Naive thymus-derived CD8-positive, alpha-beta T cell (primary cell): Measurements from ENCODE around the gene PEBP1. TPM values are rescaled to one million over a fixed set of nuclear protein-coding genes. Genes with fewer than 3 reads are reported as not detected.

Experiments used
- ATAC-seq, 2 donors: fragments of 150-1000 bp; cut with Tn5 transposase in 1 of 2; sonication (Bioruptor Pico), chemical (Tn5 transposase) in 1 of 2; 1 replicate in 1 of 2; 2 replicates in 1 of 2; pipeline ENCODE4 v1.10.0; 2021; ENCODE audit warnings: mild to moderate bottlenecking in 2 of 2, moderate library complexity in 2 of 2
- POLR2A ChIA-PET: fragments of 350-600 bp; sonication (Branson Sonifier 250); formaldehyde crosslinking; loops from one replicate; lab custom pipeline; 2021; ENCODE audit warnings: antibody characterized with exemption; lab: Charles Lee
- DNase-seq, 10 donors: peaks; one replicate each; pipeline versions ENCODE4 v3.0.0 to v3.0.0-alpha.2; 2020 to 2022
- H3K27ac Mint-ChIP-seq, 10 donors: one replicate each; pipeline ENCODE4 v1.8.0; 2020 to 2022; ENCODE audit warnings: mild to moderate bottlenecking in 10 of 10, mixed read lengths in 10 of 10, moderate library complexity in 4 of 10, inconsistent platforms in 1 of 10
- H3K27me3 Mint-ChIP-seq, 5 donors: one replicate each; pipeline ENCODE4 v1.8.0; 2021 to 2022; ENCODE audit warnings: mixed read lengths in 5 of 5
- H3K36me3 Mint-ChIP-seq, 3 donors: one replicate each; pipeline ENCODE4 v1.8.0; 2020 to 2022; ENCODE audit warnings: mixed read lengths in 3 of 3, mild to moderate bottlenecking in 2 of 3, inconsistent platforms in 1 of 3
- H3K4me1 Mint-ChIP-seq, 4 donors: one replicate each; pipeline ENCODE4 v1.8.0; 2021 to 2022; ENCODE audit warnings: mixed read lengths in 4 of 4
- H3K4me3 Mint-ChIP-seq, 10 donors: one replicate each; pipeline ENCODE4 v1.8.0; 2020 to 2022; ENCODE audit warnings: mild to moderate bottlenecking in 10 of 10, mixed read lengths in 10 of 10, moderate library complexity in 6 of 10, inconsistent platforms in 1 of 10
- H3K9me3 Mint-ChIP-seq, 9 donors: one replicate each; pipeline ENCODE4 v1.8.0; 2020 to 2022; ENCODE audit warnings: mixed read lengths in 9 of 9, mild to moderate bottlenecking in 3 of 9, inconsistent platforms in 1 of 9, moderate library complexity in 1 of 9
- polyA plus RNA-seq, 3 donors: library from polyadenylated mRNA; unstranded; fragments of 300-500 nt; fragmentation: Illumina TruSeq; gene quantifications; one replicate each; pipeline ENCODE4 v1.2.3, GENCODE V29; 2021
- total RNA-seq, 8 experiments: library from RNA in 2 of 8; stranded (reverse) in 2 of 8; gene quantifications; one replicate each; pipeline ENCODE4 v1.2.3 and lab custom pipeline; 2021 to 2026

Gene PEBP1
- 10 to 100 TPM; 85.2 to 86.7 TPM for total RNA-seq
- 100 to 1,000 TPM; 290 to 344 (median 340) TPM for polyA plus RNA-seq
- 105 to 264 (median 177) reads per million in 6 experiments for total RNA-seq (lab: John Stamatoyannopoulos, UW)

GRCh38 chr12:118135788-118136558 is at the start of gene PEBP1:
Gene PEBP1, plus strand, starts transcription at chr12:118136124. Its CDS starts 86 bp downstream, at chr12:118136210.
- POLR2A ChIA-PET: interaction anchor here (0.7 to 3.1 kb wide), 14 partner anchors 9 to 240 kb away, joined by 3 to 13 read pairs (median 8); partner anchors contain the start of genes RFC5, SUDS3, TAOK3 and WSB2

GRCh38 chr12:118089782-118090181 is 46.1 kb upstream of the PEBP1 start:
- ATAC-seq (no peak), DNase-seq (no peak)
- no peaks in the 10 kb centered on the region for H3K9me3 Mint-ChIP-seq
- H3K4me3 Mint-ChIP-seq: no peak overlapping the region
- peaks cover 0 to 1% (median 0%) of the 10 kb centered on the region in 3 donors for H3K36me3 Mint-ChIP-seq
- H3K4me1 Mint-ChIP-seq: no peaks in the 10 kb centered on the region
- no peaks in the 10 kb centered on the region for H3K27me3 Mint-ChIP-seq
- no peak overlapping the region for H3K27ac Mint-ChIP-seq
- POLR2A ChIA-PET: no interaction called here

More at GRCh38 chr12:118135788-118136558, at the start of gene PEBP1:
- peak; percentile 85 to 93 (median 91) for DNase-seq
- Mint-ChIP-seq H3K4me3 (peak within 1 kb of the TSS; percentile 91 to 99 (median 98)), H3K27me3 (no peaks in the 10 kb centered on the region), H3K4me1 (peaks cover 9 to 44% (median 30%) of the 10 kb centered on the region in 4 donors), H3K27ac (peak within 1 kb of the TSS; percentile 80 to 98 (median 93)), H3K9me3 (no peaks in the 10 kb centered on the region), H3K36me3 (peaks cover 0 to 25% (median 9%) of the 10 kb centered on the region in 3 donors)
- ATAC-seq: peak; percentile 99

GRCh38 chr12:118094039-118094438 is 41.9 kb upstream of the PEBP1 start:
- Mint-ChIP-seq H3K4me1 (no peaks in the 10 kb centered on the region), H3K36me3 (peaks cover 0 to 1% (median 0%) of the 10 kb centered on the region in 3 donors), H3K9me3 (no peaks in the 10 kb centered on the region), H3K27me3 (peaks cover 0 to 2% (median 0%) of the 10 kb centered on the region in 5 donors), H3K27ac (no peak overlapping the region), H3K4me3 (no peak overlapping the region)
- POLR2A ChIA-PET: no interaction called here
- ATAC-seq (no peak), DNase-seq (no peak)

- no peak overlapping the region for H3K4me3 Mint-ChIP-seq
- H3K9me3 Mint-ChIP-seq: no peaks in the 10 kb centered on the region
- peak overlapping the region in 1 of 10 donors; percentile 58 for H3K27ac Mint-ChIP-seq
- H3K36me3 Mint-ChIP-seq: no peaks in the 10 kb centered on the region
- POLR2A ChIA-PET: no interaction called here
- ATAC-seq (no peak), DNase-seq (no peak)
- H3K4me1 Mint-ChIP-seq: peaks cover 2 to 8% (median 4%) of the 10 kb centered on the region in 4 donors
- peaks cover 0 to 14% (median 6%) of the 10 kb centered on the region in 5 donors for H3K27me3 Mint-ChIP-seq
Measured at GRCh38 chr12:118098401-118098800, 37.5 kb upstream of the PEBP1 start.

- Mint-ChIP-seq H3K27me3 (peaks cover 0 to 14% (median 6%) of the 10 kb centered on the region in 5 donors), H3K9me3 (no peaks in the 10 kb centered on the region), H3K4me1 (peaks cover 2 to 9% (median 5%) of the 10 kb centered on the region in 4 donors), H3K36me3 (no peaks in the 10 kb centered on the region), H3K27ac (no peak overlapping the region), H3K4me3 (no peak overlapping the region)
- POLR2A ChIA-PET: no interaction called here
- ATAC-seq (no peak), DNase-seq (no peak)
Measured at GRCh38 chr12:118098911-118099671, 36.8 kb upstream of the PEBP1 start.

DNA sequence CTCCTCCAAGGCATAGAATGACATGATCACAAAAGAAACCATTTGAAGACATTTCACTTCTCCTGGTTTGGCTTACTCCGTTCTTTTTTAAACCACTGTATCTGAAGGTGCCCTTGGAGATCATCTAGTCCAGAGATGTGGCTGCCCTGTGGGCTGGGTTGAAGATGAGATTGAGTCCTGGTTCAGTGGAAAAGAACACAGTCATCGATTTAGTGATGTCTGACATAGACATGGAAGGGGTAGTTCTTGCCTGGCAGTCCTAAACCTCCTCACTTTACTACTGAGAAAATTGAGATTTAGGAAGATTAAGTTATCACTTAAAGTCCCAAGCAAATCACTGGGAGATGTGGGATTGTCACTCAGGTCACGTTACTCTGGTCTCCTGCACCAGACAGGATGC is 34.9 kb upstream of the PEBP1 start:
- H3K9me3 Mint-ChIP-seq: no peaks in the 10 kb centered on the region
- peaks cover 5 to 15% (median 10%) of the 10 kb centered on the region in 4 donors for H3K4me1 Mint-ChIP-seq
- ATAC-seq (no peak), DNase-seq (no peak)
- peaks cover 3 to 22% (median 9%) of the 10 kb centered on the region in 5 donors for H3K27me3 Mint-ChIP-seq
- no peaks in the 10 kb centered on the region for H3K36me3 Mint-ChIP-seq
- no peak overlapping the region for H3K4me3 Mint-ChIP-seq
- POLR2A ChIA-PET: no interaction called here
- H3K27ac Mint-ChIP-seq: peak overlapping the region in 1 of 10 donors; percentile 19

DNA sequence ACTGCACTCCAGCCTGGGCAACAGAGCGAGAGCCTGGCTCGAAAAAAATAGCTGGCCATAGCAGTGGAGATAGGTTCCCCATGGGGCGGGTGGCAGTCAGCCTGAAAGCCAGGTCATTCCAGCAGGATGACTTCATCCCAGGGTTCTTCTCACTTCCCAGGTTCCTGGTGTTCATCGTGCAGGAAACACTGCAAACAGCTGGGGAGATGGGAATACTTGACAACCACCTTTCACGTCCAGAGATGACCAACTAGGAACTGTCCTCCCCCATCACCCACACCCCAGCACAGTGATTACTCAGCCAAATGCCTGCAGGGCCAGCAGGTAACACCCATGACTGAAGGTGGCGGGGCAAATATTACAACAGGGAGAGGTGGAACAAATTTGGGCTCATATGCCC is 33.9 kb upstream of the PEBP1 start:
- peaks cover 3 to 20% (median 9%) of the 10 kb centered on the region in 5 donors for H3K27me3 Mint-ChIP-seq
- POLR2A ChIA-PET: no interaction called here
- peak overlapping the region in 6 of 10 donors; percentile 30 to 93 (median 51) for H3K4me3 Mint-ChIP-seq
- ATAC-seq: no peak
- peaks cover 5 to 15% (median 10%) of the 10 kb centered on the region in 4 donors for H3K4me1 Mint-ChIP-seq
- no peaks in the 10 kb centered on the region for H3K9me3 Mint-ChIP-seq
- DNase-seq: no peak
- no peak overlapping the region for H3K27ac Mint-ChIP-seq
- H3K36me3 Mint-ChIP-seq: no peaks in the 10 kb centered on the region

GRCh38 chr12:118102609-118103008 is 33.3 kb upstream of the PEBP1 start:
- DNase-seq (no peak), ATAC-seq (no peak)
- Mint-ChIP-seq H3K9me3 (no peaks in the 10 kb centered on the region), H3K36me3 (no peaks in the 10 kb centered on the region), H3K27ac (peak overlapping the region in 4 of 10 donors; percentile 6 to 90 (median 68)), H3K27me3 (peaks cover 3 to 20% (median 9%) of the 10 kb centered on the region in 5 donors), H3K4me3 (peak overlapping the region; percentile 75 to 93 (median 91)), H3K4me1 (peaks cover 5 to 15% (median 10%) of the 10 kb centered on the region in 4 donors)
- POLR2A ChIA-PET: no interaction called here

DNA sequence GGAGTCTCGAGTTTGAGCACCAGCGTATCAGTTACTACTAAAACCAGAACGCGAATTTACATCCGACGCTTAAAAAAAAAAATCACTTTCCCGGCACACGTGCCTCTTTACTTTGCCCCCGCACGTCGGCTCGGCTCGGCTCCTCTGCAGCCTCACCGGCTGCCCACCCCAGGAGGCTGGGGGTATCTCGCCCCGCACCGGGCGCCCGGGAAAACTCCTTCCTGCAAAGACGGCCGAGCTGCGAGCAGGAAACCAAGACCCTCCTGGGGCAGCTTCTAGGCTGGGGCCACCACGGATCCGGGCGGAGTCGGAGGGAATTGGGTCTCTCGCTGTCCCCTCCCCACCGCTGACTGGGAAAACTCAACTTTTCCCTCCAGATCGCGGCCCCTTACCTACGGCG is 32.7 kb upstream of the PEBP1 start:
- Mint-ChIP-seq H3K4me1 (peaks cover 5 to 15% (median 10%) of the 10 kb centered on the region in 4 donors), H3K9me3 (no peaks in the 10 kb centered on the region), H3K27ac (peak overlapping the region in 4 of 10 donors; percentile 6 to 80 (median 56)), H3K27me3 (peaks cover 3 to 20% (median 9%) of the 10 kb centered on the region in 5 donors), H3K4me3 (peak overlapping the region; percentile 75 to 93 (median 91)), H3K36me3 (no peaks in the 10 kb centered on the region)
- POLR2A ChIA-PET: no interaction called here
- ATAC-seq (peak; percentile 32 to 55), DNase-seq (peak in 2 of 10 donors; percentile 3 to 22)

GRCh38 chr12:118103601-118104382 is 32.1 kb upstream of the PEBP1 start, which contains the start of gene VSIG10:
Gene VSIG10, minus strand, starts transcription at chr12:118104011. Its CDS starts 340 bp downstream, at chr12:118103671.
- ATAC-seq (peak; percentile 70 to 77), DNase-seq (peak in 7 of 10 donors; percentile 5 to 25 (median 18))
- peak within 1 kb of the TSS; percentile 75 to 93 (median 91) for H3K4me3 Mint-ChIP-seq
- no peaks in the 10 kb centered on the region for H3K36me3 Mint-ChIP-seq
- POLR2A ChIA-PET: no interaction called here
- H3K4me1 Mint-ChIP-seq: peaks cover 5 to 15% (median 10%) of the 10 kb centered on the region in 4 donors
- H3K27ac Mint-ChIP-seq: peak within 1 kb of the TSS in 5 of 10 donors; percentile 28 to 90 (median 57)
- H3K27me3 Mint-ChIP-seq: peaks cover 3 to 20% (median 9%) of the 10 kb centered on the region in 5 donors
- no peaks in the 10 kb centered on the region for H3K9me3 Mint-ChIP-seq

DNA sequence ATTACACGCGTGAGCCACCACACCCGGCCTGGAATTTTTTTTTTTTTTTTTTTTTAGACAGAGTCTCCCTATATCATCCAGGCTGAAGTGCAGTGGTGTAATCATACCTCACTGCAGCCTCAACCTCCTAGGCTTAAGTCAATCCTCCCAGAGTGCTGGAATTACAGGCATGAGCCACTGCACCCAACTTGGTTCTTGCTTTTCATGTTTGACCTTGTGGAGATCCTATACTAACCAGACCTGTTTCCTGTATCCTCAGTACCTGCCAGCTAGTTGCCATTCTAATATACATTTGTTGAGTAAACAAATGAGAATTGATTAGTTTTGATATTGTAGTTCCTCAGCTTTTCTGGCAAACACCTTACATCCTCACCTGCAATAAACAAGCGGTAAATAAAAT is 28.9 kb upstream of the PEBP1 start:
- no peak overlapping the region for H3K4me3 Mint-ChIP-seq
- H3K36me3 Mint-ChIP-seq: no peaks in the 10 kb centered on the region
- H3K4me1 Mint-ChIP-seq: peaks cover 5 to 15% (median 10%) of the 10 kb centered on the region in 4 donors
- no peak overlapping the region for H3K27ac Mint-ChIP-seq
- H3K9me3 Mint-ChIP-seq: no peaks in the 10 kb centered on the region
- POLR2A ChIA-PET: no interaction called here
- DNase-seq (no peak), ATAC-seq (no peak)
- peaks cover 3 to 16% (median 9%) of the 10 kb centered on the region in 5 donors for H3K27me3 Mint-ChIP-seq

- H3K4me1 Mint-ChIP-seq: peaks cover 5 to 14% (median 10%) of the 10 kb centered on the region in 4 donors
- H3K27me3 Mint-ChIP-seq: peaks cover 3 to 13% (median 9%) of the 10 kb centered on the region in 5 donors
- no peak overlapping the region for H3K27ac Mint-ChIP-seq
- no peak overlapping the region for H3K4me3 Mint-ChIP-seq
- H3K9me3 Mint-ChIP-seq: no peaks in the 10 kb centered on the region
- POLR2A ChIA-PET: no interaction called here
- no peak for ATAC-seq
- no peak for DNase-seq
- no peaks in the 10 kb centered on the region for H3K36me3 Mint-ChIP-seq
Measured at GRCh38 chr12:118107694-118108093, 28.2 kb upstream of the PEBP1 start.
